C1 segment of cervical spinal cord (tissue), 14 donors: Measurements from ENCODE around the gene STRADB.
"Not testable (repeated sequence)": the region's sequence is repeated elsewhere in the genome, so short reads cannot be mapped to it uniquely, and the experiment has no call there.

Source experiments
- DNase-seq, 14 donors: peaks; one replicate each; lab custom pipeline; 2025; lab: John Stamatoyannopoulos, UW

Gene STRADB

DNA sequence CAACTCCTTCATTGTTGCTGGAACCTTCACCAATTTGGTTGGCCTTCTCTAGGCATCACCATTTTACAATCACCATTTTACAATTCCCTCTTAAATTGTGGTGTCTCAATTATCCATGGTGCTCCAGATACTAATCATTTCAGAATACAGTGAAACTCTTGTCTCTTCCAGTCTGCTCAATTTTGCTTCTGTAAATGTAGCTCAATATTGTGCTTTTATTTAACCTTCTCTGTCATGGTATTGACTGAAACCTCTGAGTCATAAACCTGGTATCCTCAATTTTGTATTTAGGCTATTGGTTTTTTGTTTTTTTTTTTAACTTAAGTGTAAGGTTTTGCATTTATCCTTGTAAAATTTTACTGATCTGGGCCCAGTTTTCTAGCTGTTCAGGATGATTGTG is 16.1 kb downstream of the STRADB start:
- no peak for DNase-seq

DNA sequence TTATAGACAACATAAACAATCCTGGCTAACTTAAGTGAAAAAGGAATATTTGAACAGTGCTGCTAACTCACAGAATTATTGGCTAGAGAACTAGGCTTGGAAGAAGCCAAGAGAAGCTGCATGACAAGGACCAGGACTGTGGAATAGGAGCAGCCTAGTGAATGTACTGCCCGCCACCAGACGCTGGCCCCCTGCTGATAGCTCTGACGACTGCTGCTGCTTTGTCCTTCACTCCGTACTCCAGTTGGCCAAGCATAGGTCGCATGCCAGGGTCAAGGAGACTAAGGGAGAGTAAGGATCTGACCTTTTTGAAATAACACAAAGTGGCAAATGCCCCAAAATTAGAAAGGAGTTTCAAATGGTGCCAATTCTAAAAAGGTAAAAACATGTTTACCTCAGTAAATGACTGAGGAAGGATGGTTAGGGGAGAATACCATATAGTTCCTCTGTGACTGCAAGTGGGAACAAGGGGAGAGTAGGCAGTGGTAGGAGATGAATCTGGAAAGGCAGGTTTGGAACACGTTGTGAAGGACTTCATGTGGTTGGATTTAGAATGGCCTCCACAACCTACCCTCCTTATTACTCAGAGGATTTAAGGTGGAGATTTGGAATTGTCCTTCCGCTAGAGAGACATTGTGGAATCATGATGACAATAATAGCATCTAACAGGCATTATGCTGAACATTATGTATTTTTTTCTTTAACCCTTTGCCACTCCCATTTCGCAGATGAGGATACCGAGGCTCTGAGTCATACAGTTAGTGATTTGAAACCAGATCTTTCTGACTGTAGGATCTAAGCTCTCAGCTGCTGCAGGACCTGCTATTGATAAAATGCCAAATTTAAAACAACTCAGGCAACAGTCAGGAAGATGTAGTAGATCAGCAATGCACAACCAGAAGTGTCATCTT is 19.5 kb downstream of the STRADB start:
- DNase-seq = no peak

DNA sequence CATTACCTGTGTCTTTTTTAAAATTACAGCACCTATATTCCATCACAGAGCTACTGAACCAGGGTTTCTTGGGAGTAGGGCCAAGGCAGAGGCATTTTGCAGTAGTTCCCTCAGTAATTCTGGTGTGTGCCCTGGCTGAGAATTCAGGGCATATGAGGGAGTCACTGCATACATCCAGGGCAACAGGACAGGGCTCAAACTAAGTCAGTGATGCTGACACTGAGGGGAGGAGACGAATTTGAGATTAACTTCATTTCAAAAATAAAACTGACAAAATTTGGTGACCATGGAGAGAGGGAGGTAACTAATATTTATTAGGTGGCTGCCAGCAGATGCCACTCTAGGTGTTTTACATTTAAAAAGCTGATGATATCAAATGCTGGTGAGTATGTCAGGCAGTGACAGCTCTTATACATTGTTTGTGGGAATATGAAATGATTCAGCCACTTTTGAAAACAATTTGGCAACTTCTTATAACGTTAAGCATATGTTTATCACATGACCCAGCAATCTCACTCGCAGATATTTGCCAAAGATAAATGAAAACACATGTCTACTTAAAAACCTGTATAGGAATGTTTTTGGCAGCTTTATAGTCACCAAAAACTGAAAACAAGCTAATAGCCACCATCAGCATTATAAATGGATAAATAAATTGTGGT is 20.3 kb downstream of the STRADB start:
- no peak for DNase-seq

DNA sequence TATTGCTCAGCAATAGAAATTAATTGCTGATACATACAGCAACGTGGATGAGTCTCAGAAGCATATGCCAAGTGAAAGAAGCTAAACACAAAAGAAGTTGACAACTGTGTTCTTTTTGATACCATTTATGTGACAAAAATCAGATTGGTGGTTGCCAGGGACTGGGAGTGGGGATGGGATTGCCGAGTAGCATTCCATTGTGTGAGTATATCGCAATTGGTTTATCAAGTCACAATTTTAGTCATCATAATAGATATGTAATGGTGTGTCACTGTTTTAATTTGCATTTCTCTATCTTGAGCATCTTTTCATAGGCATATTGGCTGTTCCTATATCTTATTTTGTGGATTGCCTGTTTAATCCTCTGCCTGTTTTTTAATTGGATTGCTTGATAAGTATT is 20.9 kb downstream of the STRADB start:
- DNase-seq = no peak

DNA sequence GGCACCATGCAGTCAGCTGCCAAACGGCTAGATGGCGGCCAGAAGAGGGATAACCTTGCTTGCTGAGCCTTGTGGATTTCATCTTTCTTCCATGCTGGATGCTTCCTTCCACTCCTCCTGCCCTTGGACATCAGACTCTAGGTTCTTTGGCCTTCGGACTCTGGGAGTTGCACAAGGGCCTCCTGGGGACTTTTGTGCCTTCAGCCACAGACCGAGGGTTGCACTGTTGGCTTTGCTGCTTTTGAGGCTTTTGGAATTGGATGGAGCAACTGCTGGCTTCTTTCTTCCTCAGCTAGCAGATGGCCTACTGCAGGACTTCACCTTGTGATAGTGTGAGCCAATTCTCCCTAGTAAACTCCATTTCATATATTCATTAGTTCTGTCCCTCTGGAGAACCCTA is 31.0 kb downstream of the STRADB start:
- DNase-seq = no peak

DNA sequence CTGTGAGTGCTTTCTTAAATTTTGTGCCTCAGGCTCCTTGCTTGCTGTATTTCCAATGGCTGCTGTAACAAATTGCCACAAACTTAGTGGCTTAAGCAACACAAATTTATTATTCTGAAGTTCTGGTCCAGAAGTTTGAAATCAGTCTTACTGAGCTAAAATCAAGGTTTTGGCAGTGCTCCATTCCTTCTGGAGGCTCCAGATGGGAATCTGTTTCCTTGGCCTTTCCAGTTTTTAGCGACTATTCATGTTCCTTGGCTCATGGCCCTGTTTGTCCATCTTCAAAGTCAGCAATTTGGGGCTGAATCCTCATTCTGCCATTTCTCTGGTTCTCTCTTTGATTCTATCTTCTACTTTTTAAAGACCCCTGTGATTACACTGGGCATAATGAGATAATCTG is 31.8 kb downstream of the STRADB start:
- peak in 1 of 14 donors; percentile 9 for DNase-seq

DNA sequence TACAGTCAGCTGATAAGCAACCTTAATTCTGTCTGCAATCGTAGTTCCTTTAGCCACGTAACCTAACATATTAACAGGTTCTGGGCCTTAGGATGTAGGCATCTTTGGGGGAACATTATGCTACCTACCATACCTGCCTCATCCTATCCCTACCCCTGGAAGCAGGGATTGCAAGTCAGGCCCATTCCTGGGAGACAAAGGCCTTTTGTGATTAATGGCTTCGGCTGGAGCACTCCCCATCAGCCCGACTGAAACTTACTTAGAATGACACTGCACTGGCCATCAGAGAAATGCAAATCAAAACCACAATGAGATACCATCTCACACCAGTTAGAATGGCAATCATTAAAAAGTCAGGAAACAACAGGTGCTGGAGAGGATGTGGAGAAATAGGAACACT is 32.2 kb downstream of the STRADB start:
- DNase-seq = not testable (repeated sequence)

DNA sequence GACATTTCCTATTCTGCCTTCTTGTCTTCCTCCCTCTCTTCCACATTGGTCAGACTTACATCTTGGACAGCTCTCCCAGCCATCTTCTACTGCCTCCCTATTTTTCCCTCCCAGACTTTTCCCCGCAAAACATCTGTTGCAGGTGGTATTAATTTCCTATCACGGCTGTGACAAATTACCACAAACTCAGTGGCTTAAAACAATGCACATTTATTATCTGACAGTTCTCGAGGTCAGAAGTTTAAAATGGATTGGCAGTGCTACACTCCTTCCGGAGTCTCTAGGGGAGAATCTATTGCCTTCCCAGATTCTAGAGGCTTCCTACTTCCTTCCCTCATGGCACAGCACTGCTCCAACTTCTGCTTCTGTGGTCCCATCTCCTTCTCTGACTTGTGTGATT is 33.3 kb downstream of the STRADB start:
- no peak for DNase-seq

DNA sequence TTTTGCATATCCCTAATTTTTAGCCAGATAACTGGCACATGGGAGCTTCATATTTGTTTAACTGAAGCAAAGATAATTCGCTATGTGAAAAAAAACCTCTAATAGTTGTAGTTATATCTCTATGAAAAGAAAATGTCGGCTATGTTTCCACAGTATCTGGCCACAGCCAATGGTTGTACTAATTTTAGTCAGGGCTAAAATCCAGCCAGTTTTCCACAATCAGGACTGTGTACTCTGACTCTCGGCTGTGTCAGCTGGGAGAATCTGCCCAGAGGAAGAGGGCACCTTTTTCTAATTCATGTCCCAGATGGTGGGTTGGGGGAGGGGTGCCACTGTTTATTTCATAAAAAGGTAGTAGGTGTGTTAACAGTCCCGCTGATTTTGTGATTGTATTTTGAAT is 38.8 kb downstream of the STRADB start:
- no peak for DNase-seq

DNA sequence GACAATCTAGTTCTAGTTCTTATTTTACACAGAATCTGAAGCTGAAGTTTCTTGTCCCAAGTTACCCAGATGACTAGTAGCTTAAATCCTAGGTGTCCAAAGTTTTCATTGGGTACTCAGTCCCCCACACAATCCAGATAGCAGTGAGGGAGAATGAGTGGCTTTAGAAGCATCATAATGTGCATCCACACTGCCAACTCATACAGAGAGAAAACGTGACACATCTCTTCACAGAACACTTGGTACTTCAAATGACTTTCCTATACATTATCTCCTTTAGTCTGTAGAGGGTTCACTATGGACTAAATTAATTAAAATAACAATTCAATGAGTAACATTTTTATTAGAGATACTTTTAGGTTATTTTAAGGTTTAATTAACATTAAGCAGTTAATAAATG is 45.2 kb downstream of the STRADB start:
- DNase-seq = no peak

DNA sequence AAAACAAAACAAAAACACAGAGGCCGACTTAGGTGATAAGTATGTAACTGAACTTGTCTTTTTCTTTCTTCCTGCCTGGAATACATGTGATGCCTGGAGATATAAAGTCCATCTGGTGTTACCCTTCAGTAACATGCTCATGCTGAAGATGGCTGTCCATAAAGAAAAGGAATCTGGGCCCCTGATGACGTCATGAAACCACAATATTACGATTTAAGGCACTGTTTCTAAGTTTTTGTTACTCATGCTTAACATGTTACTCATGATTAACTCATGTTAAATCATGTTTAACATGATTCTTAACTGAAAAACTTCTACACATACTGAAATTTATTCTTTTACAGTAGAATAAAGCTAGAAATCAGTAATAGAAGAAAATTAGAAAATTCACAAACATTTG is 49.0 kb downstream of the STRADB start:
- DNase-seq = no peak

DNA sequence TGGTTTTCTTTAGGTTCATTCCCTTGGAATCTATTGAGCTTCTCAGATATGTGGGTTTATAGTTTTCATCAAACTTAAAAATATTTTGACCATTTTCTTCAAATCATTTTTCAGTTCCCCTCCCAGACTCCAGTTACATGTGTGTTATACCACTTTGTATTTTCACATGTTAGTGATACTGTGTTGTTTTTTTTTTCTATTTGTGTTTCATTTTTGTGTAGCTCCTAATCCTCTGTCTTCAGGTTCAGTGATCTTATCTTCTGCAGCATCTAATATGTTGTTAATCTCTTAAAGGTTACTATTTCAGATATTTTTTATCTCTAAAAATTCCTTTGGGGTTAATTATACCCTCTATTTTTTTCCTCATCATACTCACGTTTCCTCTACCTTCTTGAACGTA is 51.2 kb downstream of the STRADB start:
- no peak for DNase-seq

DNA sequence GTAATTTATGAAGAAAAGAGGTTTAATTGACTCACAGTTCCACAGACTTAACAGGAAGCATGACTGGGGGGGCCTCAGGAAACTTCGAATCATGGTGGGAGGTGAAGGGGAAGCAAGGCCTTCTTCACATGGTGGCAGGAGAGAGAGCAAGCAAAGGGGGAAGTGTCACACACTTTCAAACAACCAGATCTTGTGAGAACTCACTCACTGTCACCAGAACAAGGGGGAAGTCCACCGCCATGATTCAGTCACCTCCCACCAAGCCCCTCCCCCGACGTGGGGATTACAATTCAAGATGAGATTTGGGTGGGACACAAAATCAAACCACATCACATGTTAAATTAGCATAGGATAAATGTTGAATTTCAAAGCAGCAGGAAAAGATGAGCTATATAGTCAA is 56.2 kb downstream of the STRADB start:
- no peak for DNase-seq

DNA sequence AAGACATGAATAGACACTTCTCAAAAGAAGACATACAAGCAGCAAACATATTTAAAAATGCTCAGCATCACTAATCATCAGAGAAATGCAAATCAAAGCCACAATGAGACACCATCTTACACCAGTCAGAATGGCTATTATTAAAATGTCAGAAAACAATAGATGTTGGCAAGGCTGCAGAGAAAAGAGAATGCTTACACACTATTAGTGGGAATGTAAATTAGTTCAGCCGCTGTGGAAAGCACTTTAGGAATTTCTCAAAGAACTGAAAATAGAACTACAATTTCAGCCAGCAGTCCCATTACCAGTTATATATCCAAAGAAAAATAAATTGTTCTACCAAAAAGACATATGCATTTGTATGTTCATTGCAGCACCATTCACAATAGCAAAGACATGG is 61.7 kb downstream of the STRADB start:
- DNase-seq = no peak

DNA sequence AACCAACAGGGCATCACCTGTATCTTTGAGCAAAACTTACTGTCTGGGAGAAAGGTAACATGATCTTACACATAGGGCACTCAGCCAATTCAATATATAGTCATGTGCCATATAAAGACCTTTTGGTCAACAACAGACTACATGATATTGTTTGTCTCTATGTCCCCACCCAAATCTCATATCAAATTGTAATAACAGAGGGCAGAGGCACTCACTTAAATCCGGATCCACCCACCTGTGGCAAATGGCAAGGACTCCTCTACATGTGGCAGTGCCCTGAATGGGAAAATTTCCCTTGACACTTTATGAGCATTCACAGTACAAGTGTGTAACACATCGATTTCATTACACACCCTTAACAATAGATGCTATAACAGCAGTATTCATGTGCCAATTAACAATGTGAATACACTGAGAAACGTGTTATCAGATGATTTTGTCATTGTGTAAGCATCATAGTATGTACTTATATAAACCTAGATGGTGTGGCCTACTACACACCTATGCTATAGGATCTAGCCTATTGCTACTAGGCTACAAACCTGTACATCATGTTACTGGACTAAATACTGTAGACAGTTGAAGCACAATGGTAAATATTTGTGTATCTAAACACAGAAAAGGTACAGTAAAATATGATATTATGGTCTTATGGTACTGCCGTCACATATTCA is 64.2 kb downstream of the STRADB start:
- no peak for DNase-seq

DNA sequence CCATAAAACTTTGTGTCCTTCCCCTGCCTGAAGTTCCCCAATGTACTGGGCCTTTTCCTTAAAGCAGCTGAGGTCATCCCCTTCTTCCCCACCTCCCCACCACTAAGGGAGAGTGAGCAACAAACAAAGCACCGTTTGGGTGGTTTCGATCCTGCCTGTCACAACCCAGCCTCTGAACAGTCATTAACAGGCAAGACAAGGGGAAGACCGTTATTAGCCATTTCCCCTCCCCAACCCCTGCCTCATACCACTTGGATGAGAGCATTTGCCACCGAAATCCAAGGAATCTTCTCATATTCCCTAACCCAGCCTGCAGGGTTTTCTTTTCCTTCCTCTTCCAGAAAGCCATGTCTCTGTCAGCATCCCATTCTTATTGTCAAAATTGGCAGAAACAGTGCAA is 65.6 kb downstream of the STRADB start:
- DNase-seq = no peak

DNA sequence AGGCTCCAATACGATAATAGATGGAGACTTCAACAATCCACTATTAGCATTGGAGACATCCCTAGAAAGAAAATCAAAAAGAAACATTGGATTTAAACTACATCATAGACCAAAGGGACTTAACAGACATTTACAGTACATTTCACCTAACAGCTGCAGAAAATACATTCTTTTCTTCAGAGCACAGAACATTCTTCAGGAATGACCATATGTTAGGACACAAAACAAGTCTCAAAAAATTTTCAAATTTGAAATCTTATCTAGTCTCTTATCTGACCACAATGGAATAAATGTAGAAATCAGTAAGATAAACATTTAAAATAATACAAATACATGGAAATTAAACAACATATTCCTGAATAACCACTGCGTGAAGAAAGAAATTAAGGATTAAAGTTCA is 68.7 kb downstream of the STRADB start:
- no peak for DNase-seq

DNA sequence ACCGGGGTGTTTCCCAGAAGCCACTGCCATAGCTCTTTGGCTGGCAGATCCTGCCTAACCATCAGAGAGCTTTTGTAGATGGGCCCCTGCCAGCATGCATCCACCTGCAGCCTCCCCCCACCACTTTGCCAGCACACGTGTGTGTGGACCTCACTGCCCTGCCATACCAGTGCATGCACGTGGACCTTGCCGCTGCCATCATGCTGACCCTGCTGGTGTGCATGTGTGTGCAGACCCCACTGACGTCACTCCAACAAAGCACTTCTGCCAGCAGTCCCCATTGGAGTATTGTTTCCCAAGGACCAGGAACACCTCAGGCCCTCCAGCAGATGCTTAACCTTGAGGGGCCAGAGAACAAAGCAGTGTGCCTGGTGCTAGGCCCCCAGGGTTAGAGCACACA is 71.4 kb downstream of the STRADB start:
- DNase-seq = no peak

DNA sequence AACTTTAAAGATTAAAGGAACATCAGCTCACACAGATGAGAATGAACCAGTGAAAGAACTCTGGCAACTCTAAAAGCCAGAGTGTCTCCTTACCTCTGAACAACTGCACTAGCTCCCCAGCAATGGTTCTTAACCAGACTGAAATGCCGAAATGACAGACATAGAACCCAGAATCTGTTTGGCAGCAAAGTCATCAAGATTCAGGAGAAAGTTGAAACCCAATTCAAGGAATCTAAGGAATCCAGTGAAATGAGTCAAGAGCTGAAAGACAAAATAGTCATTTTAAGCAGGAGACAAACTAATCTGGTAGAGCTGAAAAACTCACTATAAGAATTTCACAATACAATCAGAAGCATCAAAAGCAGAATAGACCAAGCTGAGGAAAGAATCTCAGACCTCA is 72.0 kb downstream of the STRADB start:
- DNase-seq = no peak
